Fibroblast of lung (primary cell): ENCODE measurements around the gene PPP1R1A.

Experiments used
- CTCF ChIP-seq, 2 donors: IDR thresholded peaks in 1 of 2; conservative IDR thresholded peaks in 1 of 2; 1 replicate in 1 of 2; 2 replicates in 1 of 2; pipeline ENCODE4 v1.5.1; 2011 to 2012; ENCODE audit warnings: low read length in 2 of 2, control low read depth in 1 of 2, inconsistent platforms in 1 of 2, low read depth in 1 of 2, mild to moderate bottlenecking in 1 of 2
- EZH2 ChIP-seq: IDR thresholded peaks from 2 replicates; pipeline ENCODE4 v1.5.1; 2012; ENCODE audit warnings: low read length, control low read depth, mild to moderate bottlenecking; ENCODE audit errors: missing control alignments

GRCh38 chr12:54555670-54556257 is 32.7 kb downstream of the PPP1R1A start:
- no peak for TF ChIP-seq CTCF (conservative IDR thresholded peaks at IDR 0.05 in 1 of 2, IDR thresholded peaks at IDR 0.05 in 1 of 2; ENCODE audit: low read depth in 1 of 2, low read length in 2 of 2)
- no peak for TF ChIP-seq EZH2
